Natural killer cell (primary cell): ENCODE measurements around the gene NAALADL2. TPM values are rescaled to one million over a fixed set of nuclear protein-coding genes. Genes with fewer than 3 reads are reported as not detected.
"Not testable (repeated sequence)": the region's sequence is repeated elsewhere in the genome, so short reads cannot be mapped to it uniquely, and the experiment has no call there.

Experiments
- ATAC-seq, 3 donors: fragments of 150-1000 bp in 2 of 3; fragments of 200-7000 bp in 1 of 3; cut with Tn5 transposase; 1 replicate in 1 of 3; 2 replicates in 2 of 3; pipeline ENCODE4 v1.10.0; 2021; ENCODE audit warnings: mild to moderate bottlenecking in 2 of 3, moderate library complexity in 2 of 3
- DNase-seq, 2 donors: peaks; one replicate each; pipeline versions ENCODE4 v3.0.0 to v3.0.0-alpha.2; 2013 to 2021; ENCODE audit warnings: mixed read lengths in 1 of 2
- H3K27ac ChIP-seq: one replicate; pipeline ENCODE4 v1.5.1; 2013; ENCODE audit warnings: mild to moderate bottlenecking, low read length
- H3K27me3 ChIP-seq: one replicate; pipeline ENCODE4 v1.6.1; 2013; ENCODE audit warnings: low read length; ENCODE audit not compliant: control insufficient read depth, insufficient read depth
- H3K36me3 ChIP-seq: one replicate; pipeline ENCODE4 v1.6.1; 2013; ENCODE audit warnings: low read length; ENCODE audit not compliant: control insufficient read depth, insufficient read depth
- H3K4me1 ChIP-seq: one replicate; pipeline ENCODE4 v1.6.1; 2013; ENCODE audit warnings: low read length; ENCODE audit not compliant: control insufficient read depth, insufficient read depth
- H3K4me3 ChIP-seq: one replicate; pipeline ENCODE4 v1.5.1; 2013; ENCODE audit warnings: low read length
- H3K9me3 ChIP-seq: one replicate; pipeline ENCODE4 v1.6.1; 2013; ENCODE audit warnings: low read length; ENCODE audit not compliant: control insufficient read depth, insufficient read depth
- H3K27ac Mint-ChIP-seq, 2 donors: one replicate each; pipeline ENCODE4 v1.8.0; 2022; ENCODE audit warnings: mild to moderate bottlenecking in 2 of 2, mixed read lengths in 2 of 2, moderate library complexity in 1 of 2
- H3K27me3 Mint-ChIP-seq, 2 donors: one replicate each; pipeline ENCODE4 v1.8.0; 2022; ENCODE audit warnings: low read depth in 2 of 2, mixed read lengths in 2 of 2
- H3K36me3 Mint-ChIP-seq: one replicate; pipeline ENCODE4 v1.8.0; 2022; ENCODE audit warnings: mixed read lengths
- H3K4me1 Mint-ChIP-seq, 2 donors: one replicate each; pipeline ENCODE4 v1.8.0; 2022; ENCODE audit warnings: mixed read lengths in 2 of 2
- H3K4me3 Mint-ChIP-seq: one replicate; pipeline ENCODE4 v1.8.0; 2022; ENCODE audit warnings: mild to moderate bottlenecking, moderate library complexity, mixed read lengths
- H3K9me3 Mint-ChIP-seq, 2 donors: one replicate each; pipeline ENCODE4 v1.8.0; 2022; ENCODE audit warnings: mixed read lengths in 2 of 2
- CTCF ChIP-seq: fragments of 200-600 bp; IDR thresholded peaks from one replicate; pipeline ENCODE4 v1.8.0; 2022; ENCODE audit warnings: antibody characterized with exemption
- WGBS: methylation state at CpG from one replicate; pipeline ENCODE4 v1.1.7; 2013; ENCODE audit warnings: missing lambda C conversion rate; ENCODE audit not compliant: insufficient coverage; 5-methylcytosine and 5-hydroxymethylcytosine counted together
- intact Hi-C: fragments of 100-400 bp; cut with micrococcal nuclease; formaldehyde crosslinking; loops from one replicate; pipeline ENCODE4 v1.14.2; 2022
- total RNA-seq, 4 donors: library from RNA; stranded (reverse); fragments of 120-200 nt in 1 of 4; gene quantifications; one replicate each; pipeline versions ENCODE4 v1.2.3 to v1.2.4, GENCODE V29; 2013 to 2022

Gene NAALADL2
- total RNA-seq, 3 donors from 2014 or later (not counting 1 experiment from before 2014, with no cell fraction given) = not detected

DNA sequence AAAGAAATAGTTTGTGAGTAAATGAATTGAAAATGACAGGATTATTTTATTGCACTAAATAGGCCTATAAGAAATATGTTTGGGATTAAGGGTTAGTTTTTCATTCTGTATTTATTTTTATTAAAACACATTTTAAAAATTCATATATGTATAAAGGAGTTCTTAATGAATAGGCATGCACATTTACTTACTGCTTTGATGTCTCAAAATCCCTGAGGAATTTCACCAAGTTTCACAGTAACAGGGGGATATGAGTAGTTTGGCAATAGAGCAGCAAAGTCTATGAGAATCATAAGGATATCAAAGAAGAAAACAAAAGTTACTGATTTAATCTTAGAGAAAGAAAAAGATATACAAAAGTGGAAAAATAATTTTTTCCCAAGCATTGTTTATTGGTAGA, 411.7 kb downstream of the NAALADL2 start:
- DNase-seq (no peak), ATAC-seq (no peak)
- H3K27ac Mint-ChIP-seq = no peak overlapping the region
- H3K4me1 ChIP-seq = no peaks in the 10 kb centered on the region
- no peaks in the 10 kb centered on the region for H3K9me3 ChIP-seq
- TF ChIP-seq CTCF = no peak
- no peaks in the 10 kb centered on the region for H3K27me3 Mint-ChIP-seq
- H3K4me1 Mint-ChIP-seq = no peaks in the 10 kb centered on the region
- H3K4me3 ChIP-seq = no peak overlapping the region
- no peaks in the 10 kb centered on the region for H3K36me3 Mint-ChIP-seq
- H3K36me3 ChIP-seq = no peaks in the 10 kb centered on the region
- peaks cover 0 to 2% of the 10 kb centered on the region in 2 donors for H3K9me3 Mint-ChIP-seq
- intact Hi-C loops = no loop called here
- H3K27ac ChIP-seq = no peak overlapping the region
- no peak overlapping the region for H3K4me3 Mint-ChIP-seq
- H3K27me3 ChIP-seq = no peaks in the 10 kb centered on the region

DNA sequence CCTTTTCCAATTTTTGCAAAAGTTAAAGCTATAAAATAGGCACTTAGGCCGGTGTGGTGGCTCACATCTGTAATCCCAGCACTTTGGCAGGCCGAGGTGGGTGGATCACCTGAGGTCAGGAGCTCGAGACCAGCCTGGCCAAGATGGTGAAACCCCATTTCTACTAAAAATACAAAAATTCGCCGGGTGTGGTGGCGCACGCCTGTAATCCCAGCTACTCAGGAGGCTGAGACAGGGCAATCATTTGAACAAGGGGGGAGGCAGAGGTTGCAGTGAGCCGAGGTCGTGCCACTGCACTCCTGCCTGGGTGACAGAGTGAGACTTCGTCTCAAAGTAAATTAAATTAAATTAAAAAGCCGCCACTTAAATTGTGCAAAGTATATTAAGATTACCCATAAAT, 412.3 kb downstream of the NAALADL2 start:
- intact Hi-C loops, H3K27me3 Mint-ChIP-seq: not testable (repeated sequence)

DNA sequence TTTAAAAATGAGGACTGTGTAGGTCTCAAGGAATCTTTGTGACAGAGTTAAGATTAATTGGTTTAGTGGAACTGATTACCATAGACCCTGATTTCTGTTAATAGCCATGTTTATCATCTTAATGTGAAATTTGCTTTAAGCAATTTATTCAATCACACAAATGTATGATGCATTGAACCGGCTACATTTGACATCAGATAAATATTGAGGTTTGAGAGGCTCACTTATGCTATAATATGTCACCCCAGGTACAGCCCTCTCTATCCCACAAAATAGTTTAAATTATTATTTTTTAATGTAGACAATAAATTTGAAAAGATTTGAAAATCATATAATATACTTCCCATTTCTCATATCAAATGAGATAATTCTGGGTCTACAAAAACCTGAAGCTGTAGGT, 413.3 kb downstream of the NAALADL2 start:
- TF ChIP-seq CTCF = no peak
- no peak for ATAC-seq
- H3K27me3 ChIP-seq = no peaks in the 10 kb centered on the region
- H3K36me3 Mint-ChIP-seq = no peaks in the 10 kb centered on the region
- H3K36me3 ChIP-seq = no peaks in the 10 kb centered on the region
- H3K27ac Mint-ChIP-seq = no peak overlapping the region
- H3K27ac ChIP-seq = no peak overlapping the region
- H3K9me3 Mint-ChIP-seq = peaks cover 2 to 6% of the 10 kb centered on the region in 2 donors
- H3K27me3 Mint-ChIP-seq = no peaks in the 10 kb centered on the region
- no peaks in the 10 kb centered on the region for H3K9me3 ChIP-seq
- H3K4me1 Mint-ChIP-seq = no peaks in the 10 kb centered on the region
- no peak overlapping the region for H3K4me3 ChIP-seq
- H3K4me3 Mint-ChIP-seq = no peak overlapping the region
- WGBS = no CpG with 5 or more reads among the region's 1 CpG
- DNase-seq = no peak
- no peaks in the 10 kb centered on the region for H3K4me1 ChIP-seq
- intact Hi-C loops = no loop called here

More for the DNA sequence above, 412.3 kb downstream of the NAALADL2 start:
- H3K9me3 ChIP-seq, H3K4me1 ChIP-seq, H3K27ac Mint-ChIP-seq, DNase-seq, ATAC-seq, H3K4me1 Mint-ChIP-seq, H3K36me3 Mint-ChIP-seq, H3K4me3 Mint-ChIP-seq, H3K36me3 ChIP-seq, H3K4me3 ChIP-seq, H3K27ac ChIP-seq, H3K9me3 Mint-ChIP-seq, H3K27me3 ChIP-seq: not testable (repeated sequence)
- WGBS = 82% methylated on average over 9 of the region's 11 CpGs

- H3K4me3 ChIP-seq = no peak overlapping the region
- intact Hi-C loops = no loop called here
- Mint-ChIP-seq H3K9me3 (peaks cover 8 to 9% of the 10 kb centered on the region in 2 donors), H3K4me1 (no peaks in the 10 kb centered on the region), H3K27me3 (no peaks in the 10 kb centered on the region), H3K36me3 (no peaks in the 10 kb centered on the region), H3K4me3 (no peak overlapping the region), H3K27ac (no peak overlapping the region)
- DNase-seq = no peak
- no peak overlapping the region for H3K27ac ChIP-seq
- WGBS = no CpG with 5 or more reads among the region's 4 CpGs
- ATAC-seq = no peak
- H3K36me3 ChIP-seq = no peaks in the 10 kb centered on the region
- no peaks in the 10 kb centered on the region for H3K27me3 ChIP-seq
- no peak for TF ChIP-seq CTCF
- no peaks in the 10 kb centered on the region for H3K4me1 ChIP-seq
- no peaks in the 10 kb centered on the region for H3K9me3 ChIP-seq
Observed at GRCh38 chr3:175273573-175273972, 414.4 kb downstream of the NAALADL2 start.
